Tracheal epithelial cell (primary cell): ENCODE results near the gene ADCY4. TPM values are rescaled to one million over a fixed set of nuclear protein-coding genes. Genes with fewer than 3 reads are reported as not detected.

Experiments
- total RNA-seq: library from RNA; depleted of rRNA; stranded (reverse); fragments of >200 nt; gene quantifications from 2 replicates; pipeline ENCODE4 v1.2.1, GENCODE V29; 2014

ADCY4 gene
- 1.7 TPM in 1 of 2 replicates, not detected in the other for total RNA-seq

DNA sequence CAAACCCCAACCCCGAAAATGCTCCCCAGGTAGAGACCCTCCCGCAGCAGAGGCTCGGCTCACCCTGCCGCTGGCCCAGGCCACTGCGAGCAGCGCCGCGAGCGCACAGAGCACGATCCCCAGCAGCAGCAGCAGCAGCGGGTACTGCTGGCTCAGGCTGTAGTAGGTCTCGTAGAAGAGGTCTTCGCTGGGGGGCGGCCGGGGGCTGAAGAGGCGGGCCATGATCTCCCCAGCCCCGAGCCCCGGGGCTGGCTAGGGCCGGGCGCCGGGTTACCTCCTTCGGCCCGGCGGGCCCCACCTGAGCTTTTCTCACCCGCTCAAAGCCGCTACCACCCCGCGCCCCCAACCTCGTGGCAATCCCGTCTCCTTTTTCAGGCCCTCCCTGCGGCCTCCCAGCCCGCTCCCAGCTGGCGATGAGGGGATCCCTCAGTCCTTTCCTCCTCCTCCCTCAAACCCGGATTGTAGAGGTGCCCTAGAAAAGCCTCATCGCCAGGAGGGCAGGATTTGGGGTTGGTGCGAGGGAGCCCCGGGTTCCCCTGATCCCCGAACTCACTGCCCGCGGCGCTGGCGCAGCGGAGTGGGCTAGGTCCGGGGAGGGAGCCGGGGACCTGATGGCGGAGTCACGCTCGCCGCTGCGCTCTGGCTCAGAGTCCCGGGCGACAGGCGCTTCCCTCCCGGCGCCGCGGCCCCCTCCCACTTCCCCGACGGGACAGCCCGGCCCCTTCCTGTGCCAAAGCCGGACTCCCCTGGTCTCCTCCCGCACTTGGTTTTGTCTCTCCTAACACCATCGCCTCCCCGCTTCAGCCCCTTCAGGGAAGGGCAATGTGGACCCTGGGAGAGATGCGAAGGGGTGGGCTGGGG, at the start of gene ADCY4:
Gene ADCY4 (minus strand): TSS at position 641 of the 861 bp plus-strand sequence. CDS start 419 bp downstream, at position 222.

DNA sequence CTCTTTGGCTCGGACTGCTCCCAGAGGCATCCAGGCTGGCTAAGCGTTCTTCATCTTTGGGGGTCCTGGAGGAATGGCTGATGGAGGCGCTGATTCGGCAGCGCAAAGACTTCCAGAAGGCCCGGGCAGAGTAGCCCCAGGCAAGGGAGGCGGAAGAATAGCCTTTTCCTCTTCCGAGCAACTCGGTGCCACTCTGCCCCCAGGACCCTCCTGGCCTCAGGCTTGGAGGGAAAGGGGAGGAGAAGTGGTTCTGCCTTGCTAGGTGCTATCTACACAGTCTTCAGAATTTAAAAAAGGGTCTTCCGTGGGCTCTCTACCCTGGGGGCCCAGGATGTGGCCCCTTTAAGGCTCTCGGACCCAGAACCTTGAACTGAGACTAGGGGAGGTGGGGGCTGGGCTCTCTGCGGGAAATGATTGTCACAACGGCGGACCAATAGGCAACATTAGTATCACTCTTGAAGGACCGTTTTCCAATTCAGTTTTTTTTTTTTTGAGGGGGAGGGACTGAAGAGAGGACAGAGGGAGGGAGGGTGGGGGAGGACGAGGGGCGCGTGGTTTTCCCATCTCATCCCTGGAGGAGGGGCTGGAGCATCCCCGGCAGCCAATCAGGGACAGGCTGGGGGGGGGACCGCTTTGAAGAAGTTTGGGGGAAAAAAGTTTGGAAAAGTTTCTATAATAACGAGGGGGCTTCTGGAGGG, 32.8 kb upstream of the ADCY4 start, which contains the start of gene NFATC4:
Gene NFATC4 (plus strand): TSS at position 671 of the 698 bp plus-strand sequence. CDS start 157 bp downstream, outside the sequence.

DNA sequence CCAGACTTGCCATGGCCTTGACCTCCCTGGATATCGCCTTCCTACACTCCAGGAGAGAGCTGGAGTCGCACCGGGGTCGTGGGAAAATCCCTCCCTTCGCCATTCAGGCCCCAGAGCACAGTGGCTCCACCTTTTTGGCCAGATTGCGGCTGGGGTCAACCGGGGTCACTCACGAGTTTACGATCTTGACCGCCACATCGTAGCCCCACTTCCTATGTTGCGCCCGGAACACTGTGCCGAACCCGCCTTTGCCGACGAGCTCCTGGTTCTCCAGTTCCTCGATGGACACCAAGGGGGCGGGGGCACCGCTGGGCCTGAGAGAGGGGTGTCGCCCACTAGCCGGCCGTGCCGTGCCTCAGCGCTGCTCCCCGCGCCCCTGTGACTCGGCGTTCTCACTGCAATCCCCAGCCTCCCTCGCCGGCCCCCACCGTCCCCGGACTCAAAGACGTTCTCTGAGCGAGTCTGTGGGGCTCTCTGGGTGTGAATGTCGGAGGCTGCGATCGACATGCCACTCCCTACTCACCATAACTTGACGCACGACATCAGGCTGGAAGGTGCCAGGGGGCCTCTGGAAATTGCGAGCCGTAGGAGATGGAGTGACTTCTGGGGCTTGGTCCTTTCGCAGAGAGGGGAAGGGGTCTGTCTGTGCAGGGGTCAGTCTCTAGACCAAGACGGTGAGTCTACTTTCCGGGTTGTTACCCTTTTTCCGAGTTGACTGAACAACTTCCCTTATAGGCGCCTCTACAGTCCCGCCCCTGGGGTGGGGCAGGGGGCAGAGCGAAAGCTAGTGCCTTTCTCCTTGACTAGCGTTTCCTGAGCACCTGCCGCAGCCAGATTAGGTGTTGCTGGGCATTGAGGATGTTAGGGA, 4.6 kb upstream of the ADCY4 start, which contains the start of gene RIPK3:
Gene RIPK3 (minus strand): TSS at position 708 of the 868 bp plus-strand sequence. CDS start 165 bp downstream, at position 543.

DNA sequence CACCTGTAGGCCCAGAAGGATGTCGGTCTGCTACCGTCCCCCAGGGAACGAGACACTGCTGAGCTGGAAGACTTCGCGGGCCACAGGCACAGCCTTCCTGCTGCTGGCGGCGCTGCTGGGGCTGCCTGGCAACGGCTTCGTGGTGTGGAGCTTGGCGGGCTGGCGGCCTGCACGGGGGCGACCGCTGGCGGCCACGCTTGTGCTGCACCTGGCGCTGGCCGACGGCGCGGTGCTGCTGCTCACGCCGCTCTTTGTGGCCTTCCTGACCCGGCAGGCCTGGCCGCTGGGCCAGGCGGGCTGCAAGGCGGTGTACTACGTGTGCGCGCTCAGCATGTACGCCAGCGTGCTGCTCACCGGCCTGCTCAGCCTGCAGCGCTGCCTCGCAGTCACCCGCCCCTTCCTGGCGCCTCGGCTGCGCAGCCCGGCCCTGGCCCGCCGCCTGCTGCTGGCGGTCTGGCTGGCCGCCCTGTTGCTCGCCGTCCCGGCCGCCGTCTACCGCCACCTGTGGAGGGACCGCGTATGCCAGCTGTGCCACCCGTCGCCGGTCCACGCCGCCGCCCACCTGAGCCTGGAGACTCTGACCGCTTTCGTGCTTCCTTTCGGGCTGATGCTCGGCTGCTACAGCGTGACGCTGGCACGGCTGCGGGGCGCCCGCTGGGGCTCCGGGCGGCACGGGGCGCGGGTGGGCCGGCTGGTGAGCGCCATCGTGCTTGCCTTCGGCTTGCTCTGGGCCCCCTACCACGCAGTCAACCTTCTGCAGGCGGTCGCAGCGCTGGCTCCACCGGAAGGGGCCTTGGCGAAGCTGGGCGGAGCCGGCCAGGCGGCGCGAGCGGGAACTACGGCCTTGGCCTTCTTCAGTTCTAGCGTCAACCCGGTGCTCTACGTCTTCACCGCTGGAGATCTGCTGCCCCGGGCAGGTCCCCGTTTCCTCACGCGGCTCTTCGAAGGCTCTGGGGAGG, 23.9 kb downstream of the ADCY4 start, which contains the start of gene LTB4R:
Gene LTB4R (plus strand): TSS at position 857 of the 959 bp plus-strand sequence. CDS start 4,150 bp downstream, outside the sequence.

DNA sequence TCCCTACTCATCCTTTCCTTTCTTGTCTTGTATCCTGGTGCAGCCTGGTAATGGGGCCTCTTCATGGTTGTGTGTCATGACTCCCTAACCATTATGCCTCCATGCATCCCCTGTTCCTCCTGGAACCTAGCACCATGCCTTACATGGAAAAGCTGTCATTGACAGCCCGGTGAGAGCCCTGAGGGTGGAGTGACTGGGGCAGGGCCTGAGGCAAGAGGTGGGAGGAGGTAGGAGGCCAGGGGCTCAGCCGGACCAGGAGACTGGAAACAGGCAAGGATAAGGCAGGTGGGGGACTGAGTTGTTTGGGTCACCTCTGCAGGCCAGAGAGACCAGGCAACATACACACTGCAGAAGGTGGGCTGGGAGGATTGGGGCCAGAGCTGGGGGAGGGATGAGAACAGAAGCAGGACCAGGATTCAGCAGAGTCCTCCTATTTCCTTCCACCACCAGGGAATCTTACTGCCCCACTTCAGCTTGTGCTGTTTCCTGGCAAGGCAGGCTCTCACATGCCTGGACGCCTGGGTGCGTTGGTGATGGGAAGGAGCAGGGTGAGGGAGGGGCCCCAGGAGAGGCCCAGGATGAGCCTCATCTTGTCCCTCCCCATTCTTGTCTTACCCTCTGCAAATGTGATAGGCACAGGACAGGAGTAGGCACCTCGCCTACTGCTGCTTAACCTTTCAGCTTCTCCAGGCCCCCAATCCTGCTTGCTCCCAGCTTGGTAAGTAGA, 25.2 kb downstream of the ADCY4 start, which contains the start of gene LTB4R2:
Gene LTB4R2 (plus strand): TSS at position 603 of the 727 bp plus-strand sequence. CDS start 525 bp downstream, outside the sequence.

DNA sequence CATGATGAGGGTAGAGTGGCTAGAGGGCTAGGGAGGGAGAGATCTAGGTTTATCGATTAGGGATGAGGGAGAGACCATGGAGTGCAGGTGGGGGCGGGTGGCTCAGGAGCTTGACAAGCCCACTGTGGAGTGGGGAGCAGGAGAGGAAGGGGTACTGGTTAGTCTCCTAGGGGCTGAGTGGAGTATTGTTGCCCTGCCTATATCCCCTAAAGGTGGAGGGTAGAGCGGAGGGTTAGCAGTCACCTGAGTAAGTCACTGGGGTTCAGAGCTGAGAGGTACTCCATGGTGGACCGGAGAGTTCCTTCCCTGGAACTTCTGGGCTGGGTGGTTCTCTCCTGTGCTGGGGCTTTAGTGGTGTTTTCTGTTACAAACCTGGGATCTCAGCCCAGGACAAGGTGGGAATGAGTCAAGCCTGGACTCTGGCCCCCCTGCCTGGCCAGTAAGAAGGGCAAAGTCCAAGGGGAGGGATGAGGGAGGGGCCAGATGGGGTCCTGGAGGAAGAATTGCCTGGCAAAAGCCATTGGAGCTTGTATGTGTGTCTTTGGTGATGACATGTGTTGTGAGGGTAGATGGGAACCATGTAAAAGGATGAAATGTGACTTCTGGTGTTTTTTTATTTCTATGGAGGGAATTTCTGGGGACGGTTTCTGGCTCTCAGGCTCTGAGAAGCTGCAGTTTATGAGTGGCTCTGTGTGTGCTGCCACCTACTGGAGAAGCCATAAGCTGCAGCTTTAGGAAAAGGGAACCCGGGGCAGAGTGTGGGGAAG, 27.1 kb downstream of the ADCY4 start, which contains the start of gene CIDEB:
Gene CIDEB (minus strand): TSS at position 403 of the 767 bp plus-strand sequence. CDS start 119 bp downstream, at position 284.

DNA sequence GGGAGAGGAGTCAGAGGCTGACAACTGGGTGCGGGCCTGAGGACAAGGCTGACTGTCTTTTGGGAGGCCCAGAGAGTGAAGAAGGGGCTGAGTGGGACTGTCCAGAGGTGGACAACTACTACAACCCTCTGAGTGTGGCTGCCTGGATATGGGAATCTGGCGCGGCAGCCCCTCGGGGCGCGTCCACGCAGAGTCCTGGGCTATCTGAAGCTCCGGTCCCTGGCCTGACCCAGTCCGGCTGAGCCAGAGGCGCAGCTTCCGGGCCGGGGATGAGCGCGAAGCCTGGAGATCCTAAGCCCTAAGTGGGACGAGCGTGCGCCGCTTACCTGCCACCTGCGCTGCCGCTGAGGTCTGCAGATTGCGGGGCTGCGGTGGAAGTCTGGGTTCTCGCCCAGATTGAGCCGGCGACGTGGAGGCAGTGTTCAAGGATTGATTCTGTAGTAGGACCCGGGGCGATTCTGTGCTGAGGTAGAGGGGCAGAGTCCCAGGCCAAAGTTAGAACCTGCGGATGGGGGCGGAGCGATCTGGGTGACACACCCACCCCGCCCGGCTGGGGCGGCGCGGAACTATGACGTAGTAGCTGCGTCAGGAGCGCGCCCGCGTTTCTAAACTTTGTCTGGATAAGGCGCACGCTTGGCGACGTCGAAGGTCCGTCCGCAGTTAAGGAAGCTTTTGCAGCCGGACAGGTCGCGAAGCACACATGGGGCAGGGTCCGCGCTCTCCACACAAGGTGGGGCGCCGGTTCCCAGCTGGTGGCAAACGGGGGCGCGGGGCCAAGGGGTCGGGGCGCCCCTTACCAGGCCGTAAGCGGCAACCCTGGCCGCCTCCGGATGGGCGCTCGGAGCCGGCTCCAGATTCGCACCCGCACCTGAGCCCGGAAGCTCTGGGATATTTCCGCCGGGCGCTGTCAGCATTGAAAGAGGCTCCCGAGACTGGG, 35.3 kb downstream of the ADCY4 start, which contains the start of the genes DHRS1 and NOP9:
Gene DHRS1 (minus strand): TSS at position 526 of the 937 bp plus-strand sequence. CDS start 674 bp downstream, outside the sequence.
Gene NOP9 (plus strand): TSS at position 596 of the 937 bp plus-strand sequence. CDS start 105 bp downstream, at position 701.

DNA sequence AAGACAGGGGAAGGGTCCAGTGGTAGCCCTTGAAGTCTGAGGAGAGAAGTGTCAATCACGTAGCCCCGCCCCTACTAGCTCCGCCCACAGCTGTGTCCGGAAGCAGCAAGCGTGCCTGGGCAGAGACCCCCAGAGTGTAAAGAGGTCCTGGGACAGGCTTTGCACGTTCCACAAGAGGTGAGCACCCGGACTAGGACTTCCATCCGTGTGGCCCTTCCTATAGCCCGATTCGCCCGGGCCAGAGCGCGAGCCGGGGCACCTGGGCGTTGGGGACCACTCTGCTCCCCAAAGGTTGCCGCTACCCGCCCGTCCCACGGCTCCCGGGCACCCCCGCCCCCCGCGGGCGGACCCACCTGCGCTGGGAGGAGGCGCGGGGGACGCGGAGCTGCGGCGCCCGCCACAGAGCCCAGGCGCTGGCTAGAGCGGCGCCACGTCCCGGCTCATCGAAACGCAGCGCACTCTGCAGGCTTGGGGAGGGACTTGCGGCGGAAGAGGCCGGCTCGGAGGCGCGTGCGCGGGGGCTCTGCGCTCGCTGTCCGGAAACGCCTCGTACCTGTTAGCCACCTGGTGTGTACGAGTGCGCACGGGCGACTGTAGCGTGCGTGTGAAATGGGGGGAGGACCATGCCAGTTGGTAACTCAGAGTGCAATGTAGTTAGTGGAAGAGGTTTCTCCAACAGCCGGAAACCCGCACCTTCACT, 63.6 kb downstream of the ADCY4 start, which contains the start of gene RABGGTA:
Gene RABGGTA (minus strand): TSS at position 464 of the 700 bp plus-strand sequence. CDS start 482 bp downstream, outside the sequence.

Other genes starting within 250 kb of the ADCY4 start
- 57.1 and 93.8 TPM in 2 replicates for gene PCK2, start 240.8 kb downstream of the ADCY4 start, total RNA-seq
- gene DCAF11, start 220.3 kb downstream of the ADCY4 start, total RNA-seq: 70.1 and 80.1 TPM in 2 replicates
- gene NRL, start 220.1 kb downstream of the ADCY4 start, total RNA-seq: 0.96 and 1.9 TPM in 2 replicates
- under 0.01 and 0.24 TPM in 2 replicates for gene FITM1, start 204.4 kb downstream of the ADCY4 start, total RNA-seq
- gene PSME1, start 198.9 kb downstream of the ADCY4 start, total RNA-seq: 92.9 and 152 TPM in 2 replicates
- 11.7 and 12.8 TPM in 2 replicates for gene EMC9, start 193.5 kb downstream of the ADCY4 start, total RNA-seq
- gene PSME2, start 188.5 kb downstream of the ADCY4 start, total RNA-seq: 33.7 and 78.8 TPM in 2 replicates
- gene RNF31, start 187.6 kb downstream of the ADCY4 start, total RNA-seq: 23.9 and 49.0 TPM in 2 replicates
- 16.8 and 62.9 TPM in 2 replicates for gene IRF9, start 173.8 kb downstream of the ADCY4 start, total RNA-seq
- 1.7 and 6.0 TPM in 2 replicates for gene REC8, start 163.0 kb downstream of the ADCY4 start, total RNA-seq
- 45.6 and 64.3 TPM in 2 replicates for gene IPO4, start 146.3 kb downstream of the ADCY4 start, total RNA-seq
- gene TM9SF1, start 139.6 kb downstream of the ADCY4 start, total RNA-seq: 63.9 and 79.9 TPM in 2 replicates
- gene TSSK4, start 129.4 kb downstream of the ADCY4 start, total RNA-seq: not detected in 2 replicates
- gene CHMP4A, start 121.6 kb downstream of the ADCY4 start, total RNA-seq: 32.8 and 40.7 TPM in 2 replicates
- 10.8 and 14.7 TPM in 2 replicates for gene MDP1, start 119.0 kb downstream of the ADCY4 start, total RNA-seq
- gene NEDD8, start 102.7 kb downstream of the ADCY4 start, total RNA-seq: 91.6 and 113 TPM in 2 replicates
- gene GMPR2, start 102.1 kb downstream of the ADCY4 start, total RNA-seq: 95.1 and 97.1 TPM in 2 replicates
- gene TINF2, start 92.4 kb downstream of the ADCY4 start, total RNA-seq: 53.1 and 287 TPM in 2 replicates
- 69.1 and 167 TPM in 2 replicates for gene TGM1, start 71.9 kb downstream of the ADCY4 start, total RNA-seq
- gene RABGGTA, start 63.5 kb downstream of the ADCY4 start, total RNA-seq: 53.9 and 65.1 TPM in 2 replicates
- gene DHRS1, start 35.3 kb downstream of the ADCY4 start, total RNA-seq: 23.0 and 29.4 TPM in 2 replicates
- gene NOP9, start 35.2 kb downstream of the ADCY4 start, total RNA-seq: 26.6 and 41.4 TPM in 2 replicates
- 1.4 and 6.0 TPM in 2 replicates for gene CIDEB, start 27.1 kb downstream of the ADCY4 start, total RNA-seq
- 30.3 and 32.5 TPM in 2 replicates for gene LTB4R2, start 24.9 kb downstream of the ADCY4 start, total RNA-seq
- gene LTB4R, start 23.6 kb downstream of the ADCY4 start, total RNA-seq: 13.5 and 13.6 TPM in 2 replicates
- gene RIPK3, start 4.9 kb upstream of the ADCY4 start, total RNA-seq: 2.1 and 5.1 TPM in 2 replicates
- gene NFATC4, start 33.1 kb upstream of the ADCY4 start, total RNA-seq: 10.6 and 17.3 TPM in 2 replicates
- gene NYNRIN, start 63.9 kb upstream of the ADCY4 start, total RNA-seq: 7.0 and 8.4 TPM in 2 replicates
- gene CBLN3, start 94.6 kb upstream of the ADCY4 start, total RNA-seq: 0.64 and 0.96 TPM in 2 replicates
- gene KHNYN, start 94.9 kb upstream of the ADCY4 start, total RNA-seq: 95.7 and 155 TPM in 2 replicates
- 4.5 and 5.1 TPM in 2 replicates for gene SDR39U1, start 107.7 kb upstream of the ADCY4 start, total RNA-seq
- not detected in 2 replicates for gene CMA1, start 173.2 kb upstream of the ADCY4 start, total RNA-seq
- gene CTSG, start 241.2 kb upstream of the ADCY4 start, total RNA-seq: not detected in 2 replicates